HCT116 (cell line): ENCODE measurements around the gene MYL5.

Experiments used
- EZH2 ChIP-seq: fragments of 200-600 bp; sonication (generic); IDR thresholded peaks from 2 replicates; pipeline ENCODE4 v1.6.1; 2017; ENCODE audit warnings: antibody characterized with exemption, mixed run types
- POLR2A ChIP-seq: IDR thresholded peaks from 2 replicates; pipeline ENCODE4 v1.7.0; 2011; ENCODE audit warnings: borderline replicate concordance; ENCODE audit not compliant: insufficient read depth, insufficient read length; ENCODE audit errors: extremely low read depth
- TF ChIP-seq, protein P1 (sequence below), 3 experiments: fragments of 200-600 bp in 1 of 3; sonication (generic) in 1 of 3; IDR thresholded peaks in 2 of 3; conservative IDR thresholded peaks in 1 of 3; 2 replicates each; pipeline ENCODE4 v1.5.1; 2012 to 2017; ENCODE audit warnings: low read depth in 2 of 3, low read length in 2 of 3, antibody characterized with exemption in 1 of 3, borderline replicate concordance in 1 of 3, control low read depth in 1 of 3, mild to moderate bottlenecking in 1 of 3, mixed read lengths in 1 of 3, mixed run types in 1 of 3, moderate library complexity in 1 of 3; ENCODE audit not compliant: insufficient read depth in 1 of 3

DNA sequence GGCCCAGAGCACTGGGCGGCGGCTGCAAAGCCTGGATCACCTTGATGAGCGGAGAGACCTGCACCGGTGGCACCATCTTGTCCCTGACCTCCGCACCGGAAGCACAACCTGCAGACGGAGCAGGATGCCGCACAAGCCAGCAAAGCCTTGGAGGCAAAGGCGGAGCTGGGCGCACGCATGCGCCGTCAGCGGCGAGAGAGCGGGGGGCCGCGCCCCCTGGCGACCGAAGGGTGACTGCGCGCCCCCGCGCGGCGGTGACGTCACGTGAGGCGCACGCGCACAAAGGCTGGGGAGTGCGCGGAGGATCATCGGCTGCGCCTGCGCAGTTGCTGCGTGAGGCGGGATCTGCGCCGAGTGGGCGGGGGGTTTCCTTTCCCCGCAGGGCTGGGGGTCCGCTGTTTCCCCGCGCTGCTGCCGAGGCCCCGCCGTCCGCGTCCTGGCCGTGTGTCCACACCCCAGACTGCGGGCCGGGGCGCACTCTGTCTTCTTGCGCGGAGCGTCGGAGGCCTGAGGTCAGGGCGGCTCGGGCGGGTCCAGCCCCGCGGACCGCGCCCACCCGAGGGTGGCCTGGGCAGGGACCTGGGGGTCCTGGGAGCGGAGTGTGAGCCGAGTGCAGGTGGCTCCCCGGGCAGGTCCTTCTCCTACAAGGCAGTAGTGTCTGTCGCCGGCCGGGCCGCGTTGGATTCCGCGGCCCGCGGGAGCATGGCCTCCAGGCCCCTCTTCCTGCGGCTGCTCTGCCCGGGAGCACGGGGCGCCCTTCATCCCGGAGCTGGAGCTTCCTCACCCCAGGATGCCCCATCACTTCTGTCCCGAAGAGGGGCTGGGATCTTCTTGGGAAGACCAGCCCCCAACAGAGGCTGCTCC is at the start of gene MYL5, which contains the start of gene ATP5ME:
- TF ChIP-seq EZH2, result no peak
- TF ChIP-seq, protein P1, sequence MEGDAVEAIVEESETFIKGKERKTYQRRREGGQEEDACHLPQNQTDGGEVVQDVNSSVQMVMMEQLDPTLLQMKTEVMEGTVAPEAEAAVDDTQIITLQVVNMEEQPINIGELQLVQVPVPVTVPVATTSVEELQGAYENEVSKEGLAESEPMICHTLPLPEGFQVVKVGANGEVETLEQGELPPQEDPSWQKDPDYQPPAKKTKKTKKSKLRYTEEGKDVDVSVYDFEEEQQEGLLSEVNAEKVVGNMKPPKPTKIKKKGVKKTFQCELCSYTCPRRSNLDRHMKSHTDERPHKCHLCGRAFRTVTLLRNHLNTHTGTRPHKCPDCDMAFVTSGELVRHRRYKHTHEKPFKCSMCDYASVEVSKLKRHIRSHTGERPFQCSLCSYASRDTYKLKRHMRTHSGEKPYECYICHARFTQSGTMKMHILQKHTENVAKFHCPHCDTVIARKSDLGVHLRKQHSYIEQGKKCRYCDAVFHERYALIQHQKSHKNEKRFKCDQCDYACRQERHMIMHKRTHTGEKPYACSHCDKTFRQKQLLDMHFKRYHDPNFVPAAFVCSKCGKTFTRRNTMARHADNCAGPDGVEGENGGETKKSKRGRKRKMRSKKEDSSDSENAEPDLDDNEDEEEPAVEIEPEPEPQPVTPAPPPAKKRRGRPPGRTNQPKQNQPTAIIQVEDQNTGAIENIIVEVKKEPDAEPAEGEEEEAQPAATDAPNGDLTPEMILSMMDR (IDR thresholded peaks at IDR 0.05 in 2 of 3, conservative IDR thresholded peaks at IDR 0.05 in 1 of 3; ENCODE audit: borderline replicate concordance in 1 of 3, insufficient read depth in 1 of 3, low read depth in 2 of 3, low read length in 2 of 3), result peak in 2 of 3 experiments; percentile 79 to 93; a peak in 4 of 6 replicates
- peak; percentile 76 for TF ChIP-seq POLR2A
